Hepatocyte (in vitro differentiated cells): ENCODE measurements around the gene ZNF182.

Source experiments
- EZH2phosphoT487 ChIP-seq: fragments of 200-600 bp; sonication (generic); IDR thresholded peaks from one replicate; pipeline ENCODE4 v1.6.1; 2018; ENCODE audit warnings: antibody characterized with exemption, mild to moderate bottlenecking, low read depth, moderate library complexity; ENCODE audit not compliant: unreplicated experiment, severe bottlenecking
- TF ChIP-seq, protein P1 (sequence below): fragments of 200-600 bp; sonication (generic); IDR thresholded peaks from 2 replicates; pipeline ENCODE4 v1.5.1; 2016; ENCODE audit warnings: antibody characterized with exemption, mild to moderate bottlenecking; ENCODE audit not compliant: poor library complexity

DNA sequence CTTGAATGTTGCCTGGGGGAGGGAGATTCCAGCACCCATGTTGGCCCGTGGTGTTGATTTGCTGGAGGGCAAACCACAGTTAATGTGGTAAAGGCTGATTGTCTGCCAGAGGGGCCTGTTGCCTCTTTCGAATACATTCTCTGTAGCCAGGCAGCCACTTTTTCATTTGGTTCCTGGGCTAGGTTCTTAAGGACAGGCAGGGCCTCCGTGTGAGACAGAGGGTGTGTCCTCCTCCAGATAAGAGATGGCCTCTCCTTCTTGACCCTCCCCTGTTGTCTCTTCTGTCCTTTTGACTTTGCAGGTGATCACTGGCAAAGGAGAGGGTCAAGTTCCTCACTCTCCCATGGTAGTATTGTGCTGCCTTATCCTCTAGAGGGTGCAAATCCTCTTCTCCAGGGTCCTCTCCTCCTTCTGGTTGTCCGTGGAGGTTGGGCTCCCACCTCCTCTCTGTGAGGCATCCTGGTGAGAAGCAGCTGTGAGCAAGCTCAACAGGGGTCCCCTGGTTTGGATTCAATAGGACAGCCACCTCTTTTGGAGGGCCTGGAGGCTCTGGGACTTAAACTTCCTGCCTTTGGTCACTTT is 44.9 kb downstream of the ZNF182 start:
- TF ChIP-seq, protein P1, sequence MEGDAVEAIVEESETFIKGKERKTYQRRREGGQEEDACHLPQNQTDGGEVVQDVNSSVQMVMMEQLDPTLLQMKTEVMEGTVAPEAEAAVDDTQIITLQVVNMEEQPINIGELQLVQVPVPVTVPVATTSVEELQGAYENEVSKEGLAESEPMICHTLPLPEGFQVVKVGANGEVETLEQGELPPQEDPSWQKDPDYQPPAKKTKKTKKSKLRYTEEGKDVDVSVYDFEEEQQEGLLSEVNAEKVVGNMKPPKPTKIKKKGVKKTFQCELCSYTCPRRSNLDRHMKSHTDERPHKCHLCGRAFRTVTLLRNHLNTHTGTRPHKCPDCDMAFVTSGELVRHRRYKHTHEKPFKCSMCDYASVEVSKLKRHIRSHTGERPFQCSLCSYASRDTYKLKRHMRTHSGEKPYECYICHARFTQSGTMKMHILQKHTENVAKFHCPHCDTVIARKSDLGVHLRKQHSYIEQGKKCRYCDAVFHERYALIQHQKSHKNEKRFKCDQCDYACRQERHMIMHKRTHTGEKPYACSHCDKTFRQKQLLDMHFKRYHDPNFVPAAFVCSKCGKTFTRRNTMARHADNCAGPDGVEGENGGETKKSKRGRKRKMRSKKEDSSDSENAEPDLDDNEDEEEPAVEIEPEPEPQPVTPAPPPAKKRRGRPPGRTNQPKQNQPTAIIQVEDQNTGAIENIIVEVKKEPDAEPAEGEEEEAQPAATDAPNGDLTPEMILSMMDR, result peak; percentile 19
- TF ChIP-seq EZH2phosphoT487, result no peak
